Measurements from ENCODE around the gene KCNH1. TPM values are rescaled to one million over a fixed set of nuclear protein-coding genes. Genes with fewer than 3 reads are reported as not detected.

Gene KCNH1
- total RNA-seq, 1 donor from 2014 or later: 6.3 TPM

GRCh38 chr1:210635108-210635507 is 498.8 kb downstream of the KCNH1 start:
- no peak for DNase-seq (ENCODE audit: low spot score)
- Mint-ChIP-seq H3K27ac (ENCODE audit: unreplicated experiment) (no peak overlapping the region), H3K36me3 (ENCODE audit: low read depth) (no peaks in the 10 kb centered on the region), H3K4me1 (ENCODE audit: low read depth) (peaks cover 10% of the 10 kb centered on the region), H3K9me3 (ENCODE audit: low read depth) (no peaks in the 10 kb centered on the region), H3K4me3 (ENCODE audit: unreplicated experiment) (no peak overlapping the region), H3K27me3 (ENCODE audit: low read depth) (no peaks in the 10 kb centered on the region)
- no peak for TF ChIP-seq CTCF (IDR thresholded peaks at IDR 0.05)

GRCh38 chr1:210633636-210634035 is 500.3 kb downstream of the KCNH1 start:
- DNase-seq (ENCODE audit: low spot score): no peak
- Mint-ChIP-seq H3K4me3 (ENCODE audit: unreplicated experiment) (no peak overlapping the region), H3K9me3 (ENCODE audit: low read depth) (no peaks in the 10 kb centered on the region), H3K27ac (ENCODE audit: unreplicated experiment) (no peak overlapping the region), H3K27me3 (ENCODE audit: low read depth) (no peaks in the 10 kb centered on the region), H3K36me3 (ENCODE audit: low read depth) (no peaks in the 10 kb centered on the region), H3K4me1 (ENCODE audit: low read depth) (peaks cover 10% of the 10 kb centered on the region)
- TF ChIP-seq CTCF (IDR thresholded peaks at IDR 0.05): no peak

- Mint-ChIP-seq H3K4me3 (ENCODE audit: unreplicated experiment) (no peak overlapping the region), H3K9me3 (ENCODE audit: low read depth) (no peaks in the 10 kb centered on the region), H3K36me3 (ENCODE audit: low read depth) (no peaks in the 10 kb centered on the region), H3K27me3 (ENCODE audit: low read depth) (no peaks in the 10 kb centered on the region), H3K27ac (ENCODE audit: unreplicated experiment) (no peak overlapping the region), H3K4me1 (ENCODE audit: low read depth) (peaks cover 10% of the 10 kb centered on the region)
- TF ChIP-seq CTCF (IDR thresholded peaks at IDR 0.05): no peak
- DNase-seq (ENCODE audit: low spot score): no peak
These were observed 500.8 kb downstream of the KCNH1 start for GRCh38 chr1:210633140-210633539.

GRCh38 chr1:210631399-210631798 is 502.5 kb downstream of the KCNH1 start:
- no peak for TF ChIP-seq CTCF (IDR thresholded peaks at IDR 0.05)
- Mint-ChIP-seq H3K36me3 (ENCODE audit: low read depth) (no peaks in the 10 kb centered on the region), H3K4me1 (ENCODE audit: low read depth) (peaks cover 13% of the 10 kb centered on the region), H3K4me3 (ENCODE audit: unreplicated experiment) (no peak overlapping the region), H3K27me3 (ENCODE audit: low read depth) (no peaks in the 10 kb centered on the region), H3K27ac (ENCODE audit: unreplicated experiment) (no peak overlapping the region), H3K9me3 (ENCODE audit: low read depth) (no peaks in the 10 kb centered on the region)
- DNase-seq (ENCODE audit: low spot score): no peak

GRCh38 chr1:210629276-210629675 is 504.7 kb downstream of the KCNH1 start:
- Mint-ChIP-seq H3K9me3 (ENCODE audit: low read depth) (no peaks in the 10 kb centered on the region), H3K36me3 (ENCODE audit: low read depth) (no peaks in the 10 kb centered on the region), H3K27me3 (ENCODE audit: low read depth) (no peaks in the 10 kb centered on the region), H3K4me1 (ENCODE audit: low read depth) (peaks cover 11% of the 10 kb centered on the region), H3K27ac (ENCODE audit: unreplicated experiment) (no peak overlapping the region), H3K4me3 (ENCODE audit: unreplicated experiment) (no peak overlapping the region)
- no peak for TF ChIP-seq CTCF (IDR thresholded peaks at IDR 0.05)
- no peak for DNase-seq (ENCODE audit: low spot score)
